ENCODE data around the gene DUOXA1.
"Not testable (repeated sequence)": the region's sequence is repeated elsewhere in the genome, so short reads cannot be mapped to it uniquely, and the experiment has no call there.

The DUOXA1 gene

GRCh38 chr15:45112143-45112590 is 17.5 kb downstream of the DUOXA1 start:
- DNase-seq: no peak

DNA sequence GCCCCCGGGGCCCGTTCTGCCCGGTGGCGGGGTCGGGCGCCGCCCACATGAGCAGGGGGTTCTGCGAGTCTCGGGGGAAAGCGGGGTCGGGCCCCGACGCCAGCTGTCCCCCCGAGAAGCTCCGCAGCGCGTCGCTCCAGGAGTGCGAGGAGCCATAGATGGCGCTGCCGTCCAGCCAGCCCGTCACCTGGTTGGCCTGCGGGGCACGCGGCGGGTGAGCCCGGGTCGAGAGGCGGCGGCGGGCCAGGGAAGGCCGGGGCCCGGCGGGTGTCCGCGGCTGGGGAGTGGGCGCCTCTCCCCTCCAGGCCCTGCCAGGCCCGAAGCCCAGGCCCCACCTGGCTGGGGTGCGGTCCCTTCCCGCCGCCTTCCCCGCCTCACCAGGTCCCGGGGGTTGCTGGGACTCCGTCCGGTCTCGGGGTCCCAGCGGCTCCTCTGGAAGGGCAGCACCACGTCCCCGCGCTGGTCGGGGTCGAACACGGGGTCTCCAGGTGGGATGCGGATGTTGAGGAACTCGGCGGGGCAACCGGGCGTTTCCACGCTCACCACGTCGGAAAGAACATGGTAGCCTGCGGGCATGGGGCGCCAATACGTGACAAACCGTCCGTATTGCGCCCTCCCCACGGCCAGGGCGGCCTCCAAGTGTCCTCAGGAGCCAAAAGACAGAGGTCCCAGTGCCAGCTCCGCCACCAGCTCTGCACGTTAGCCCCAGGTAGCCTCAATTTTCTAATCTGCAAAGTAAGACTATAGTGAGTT is 18.1 kb downstream of the DUOXA1 start:
- DNase-seq: no peak

GRCh38 chr15:45110256-45110820 is 19.3 kb downstream of the DUOXA1 start:
- DNase-seq: no peak

DNA sequence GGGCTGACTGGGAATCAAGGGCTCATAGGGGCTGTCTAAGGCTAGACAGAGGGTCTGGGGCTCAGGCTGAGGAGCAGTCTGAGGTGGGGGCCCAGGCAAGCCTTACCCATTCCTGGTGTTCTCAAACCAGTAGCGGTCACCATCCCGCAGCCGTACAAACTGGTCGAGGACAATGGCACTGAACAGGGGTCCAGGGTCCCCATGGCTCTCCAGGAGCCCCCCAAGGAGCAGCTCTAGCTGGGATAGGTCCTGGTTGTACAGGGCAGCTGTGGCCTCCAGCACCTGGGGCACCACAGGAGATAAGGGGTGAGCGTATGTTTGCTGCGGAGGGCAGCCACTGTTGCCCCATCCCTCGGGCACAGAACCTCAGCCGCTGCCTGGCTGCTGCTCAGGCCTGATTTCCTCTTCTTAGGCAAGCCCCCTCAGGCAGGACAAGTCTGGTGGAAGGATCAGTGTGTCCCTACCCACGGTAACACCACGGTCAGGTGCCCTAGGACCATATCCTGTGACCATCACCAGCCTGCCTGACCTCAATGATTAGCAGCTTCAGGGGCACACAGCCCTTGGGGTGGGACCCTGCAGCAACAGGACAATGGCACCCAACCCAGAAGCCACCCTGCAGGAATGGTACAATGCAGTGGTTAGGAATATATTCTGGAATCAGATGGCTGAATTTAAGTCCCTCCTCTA is 21.6 kb downstream of the DUOXA1 start:
- no peak for DNase-seq

GRCh38 chr15:45106002-45106790 is 23.5 kb downstream of the DUOXA1 start:
- DNase-seq: no peak

DNA sequence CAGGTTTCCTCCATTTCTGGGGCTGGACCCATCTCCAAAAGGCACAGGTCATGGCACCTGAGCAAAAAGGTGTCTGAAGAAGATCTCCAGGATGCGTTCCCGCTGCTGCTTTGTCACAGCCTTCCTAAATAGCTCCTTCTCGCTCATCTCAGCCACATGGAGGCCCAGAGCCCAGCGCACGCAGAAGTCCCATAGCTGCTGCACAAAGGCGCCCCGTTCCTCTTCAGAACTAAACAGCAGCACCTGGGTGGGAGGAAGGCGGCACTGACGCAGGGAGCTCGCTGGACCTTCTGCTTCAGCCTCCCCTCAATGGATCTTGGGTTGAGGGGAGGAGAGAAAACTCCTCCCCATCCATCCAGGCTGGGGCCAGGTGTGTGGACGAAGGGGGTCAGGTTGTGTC is 24.1 kb downstream of the DUOXA1 start:
- DNase-seq: no peak

DNA sequence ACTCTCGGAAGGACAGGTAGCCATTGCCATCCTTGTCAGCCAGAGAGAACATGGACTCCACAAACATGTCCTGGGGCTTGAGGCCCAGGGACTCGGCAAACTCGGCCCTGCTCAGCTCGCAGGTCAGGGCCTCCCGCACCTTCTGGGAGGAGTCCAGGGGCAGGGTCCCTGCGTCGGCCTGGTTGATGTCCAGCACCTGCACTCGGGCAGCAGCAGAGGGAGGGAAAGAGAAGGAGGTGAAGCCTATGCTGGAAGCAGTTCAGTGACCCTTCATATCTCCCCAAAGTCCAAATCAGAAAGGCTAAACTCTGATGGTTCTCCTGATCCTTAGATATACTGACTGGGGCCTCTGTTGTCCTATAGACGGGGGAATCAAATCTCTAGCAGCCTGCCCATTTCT is 25.5 kb downstream of the DUOXA1 start:
- DNase-seq: not testable (repeated sequence)

GRCh38 chr15:45102226-45102625 is 27.5 kb downstream of the DUOXA1 start:
- DNase-seq: no peak

DNA sequence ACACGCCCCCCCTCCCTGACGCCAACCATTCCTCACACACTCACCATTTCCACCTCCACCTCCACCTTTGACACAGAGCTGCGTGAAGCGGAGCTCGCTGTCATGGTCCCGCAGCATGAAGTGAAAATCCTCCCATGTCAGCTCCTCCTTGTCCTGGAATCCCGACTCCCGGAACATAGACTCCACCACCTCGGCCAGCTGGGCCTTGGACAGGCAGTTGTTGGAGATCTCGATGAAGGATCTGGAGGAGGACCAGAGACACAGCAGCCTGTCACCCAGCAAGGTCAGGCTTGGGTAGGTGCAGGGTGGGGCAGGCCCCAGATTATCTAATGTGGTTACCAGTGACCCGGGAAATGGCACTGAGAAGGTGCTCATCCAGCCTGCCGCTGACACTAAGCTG is 27.9 kb downstream of the DUOXA1 start:
- DNase-seq: no peak

GRCh38 chr15:45100884-45101625 is 28.6 kb downstream of the DUOXA1 start:
- no peak for DNase-seq

- no peak for DNase-seq
Measured at GRCh38 chr15:45099549-45100165, 30.0 kb downstream of the DUOXA1 start.

GRCh38 chr15:45097466-45097865 is 32.2 kb downstream of the DUOXA1 start:
- no peak for DNase-seq

- no peak for DNase-seq
Measured at GRCh38 chr15:45095661-45096060, 34.0 kb downstream of the DUOXA1 start.

- DNase-seq: no peak
Measured at GRCh38 chr15:45094358-45094730, 35.3 kb downstream of the DUOXA1 start.

DNA sequence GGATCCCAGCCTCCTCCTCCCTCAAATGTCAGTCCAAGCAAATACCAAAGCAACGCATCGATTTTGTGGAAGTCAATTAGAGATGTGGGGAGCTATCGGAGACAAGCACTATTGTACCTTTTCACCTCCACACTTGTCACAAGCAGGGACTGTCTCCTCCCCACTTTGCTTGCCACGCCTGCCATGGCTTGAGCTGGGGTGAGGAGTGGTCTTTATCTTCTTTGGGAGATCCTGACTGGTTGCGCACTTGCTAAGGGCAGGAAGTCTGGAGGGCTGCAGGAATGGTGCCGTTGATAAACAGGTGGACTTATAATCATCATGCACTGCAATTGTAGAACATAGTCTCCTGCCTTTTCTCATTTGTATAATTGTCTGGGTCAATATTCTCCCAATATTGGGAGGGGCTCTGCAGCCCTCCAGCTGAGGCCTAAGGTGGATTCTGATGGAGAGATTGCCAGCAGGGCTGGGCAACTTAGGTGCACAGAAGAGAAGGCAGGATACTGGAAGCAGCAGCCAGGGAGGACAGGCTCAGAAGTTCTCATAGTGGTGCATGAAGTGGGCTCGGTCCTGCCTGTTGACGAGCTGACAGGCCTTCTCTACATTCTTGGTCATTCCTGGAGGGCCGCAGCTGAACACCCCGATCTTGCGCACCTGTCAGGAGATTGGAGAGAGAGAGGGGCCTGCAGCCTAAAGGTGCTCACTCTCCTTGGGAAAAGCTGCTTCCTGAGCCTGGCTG is 35.9 kb downstream of the DUOXA1 start:
- no peak for DNase-seq

DNA sequence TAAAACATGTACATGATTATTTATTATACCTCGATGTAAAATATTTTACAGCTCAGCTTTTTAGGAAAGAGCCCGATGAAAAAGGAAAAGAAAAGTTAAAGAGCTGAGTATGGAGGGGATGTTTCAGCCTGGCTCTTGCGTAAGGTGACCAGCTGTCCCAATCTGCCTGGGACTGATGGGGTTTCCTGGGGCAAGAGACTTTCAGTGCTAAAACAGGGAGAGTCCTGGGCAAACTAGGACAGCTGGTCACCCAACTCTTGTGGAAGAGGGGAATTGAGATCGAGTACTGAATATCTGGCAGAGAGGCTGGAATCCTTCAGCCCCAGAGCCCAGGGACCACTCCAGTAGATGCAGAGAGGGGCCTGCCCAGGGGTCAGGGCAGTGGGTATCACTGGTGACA is 36.7 kb downstream of the DUOXA1 start:
- no peak for DNase-seq

GRCh38 chr15:45091576-45091975 is 38.1 kb downstream of the DUOXA1 start:
- DNase-seq: no peak

DNA sequence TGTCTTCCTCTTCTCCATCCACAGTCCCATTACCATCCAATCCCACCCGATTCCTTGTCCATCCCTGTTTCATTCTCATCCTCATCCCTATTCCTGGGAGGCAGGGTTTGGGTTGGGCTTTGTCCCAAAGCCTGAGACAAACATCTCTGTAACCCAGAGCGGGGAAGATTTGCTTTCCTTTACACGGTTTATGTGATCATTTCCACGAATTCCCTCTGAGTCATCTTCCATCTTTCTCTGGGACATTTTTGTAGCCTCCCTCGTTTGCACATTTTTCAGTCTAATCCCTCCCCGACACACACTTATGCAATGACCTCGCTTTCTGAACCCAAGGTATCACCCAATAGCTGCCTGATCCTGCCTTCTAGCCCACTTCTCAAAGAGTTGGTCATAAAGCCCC is 38.5 kb downstream of the DUOXA1 start:
- DNase-seq: no peak

DNA sequence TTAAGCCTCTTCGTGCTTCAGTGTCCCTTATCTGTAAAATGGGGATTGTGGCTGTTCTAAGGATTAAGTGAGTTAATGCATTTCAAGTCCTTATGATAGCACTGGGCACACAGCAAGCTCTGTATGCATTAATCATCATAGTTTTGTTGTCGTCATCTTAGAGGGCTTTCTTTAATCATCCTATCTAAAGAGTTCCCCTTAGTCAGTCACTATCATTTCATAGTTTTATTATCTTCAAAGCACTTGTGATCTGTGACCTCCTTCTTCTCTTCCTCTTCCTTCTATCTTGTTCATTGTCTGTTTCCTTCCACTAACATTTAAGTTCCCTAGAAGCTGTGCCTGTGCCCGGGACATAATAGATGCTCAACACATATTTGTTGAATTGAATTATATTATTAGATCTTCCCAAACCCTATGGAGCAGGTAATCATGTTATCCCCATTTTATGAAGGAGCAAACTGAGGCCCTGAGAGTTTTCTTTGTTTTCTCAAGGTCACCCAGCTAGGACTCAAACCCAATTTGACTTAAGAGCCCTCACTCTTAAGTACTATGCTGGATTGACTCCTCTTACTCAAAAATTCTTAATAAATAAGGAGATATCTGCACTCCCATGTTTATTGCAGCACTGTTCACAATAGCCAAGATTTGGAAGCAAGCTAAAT is 39.8 kb downstream of the DUOXA1 start:
- no peak for DNase-seq

- DNase-seq: no peak
Measured at GRCh38 chr15:45088801-45089711, 40.6 kb downstream of the DUOXA1 start.
